Measurements from ENCODE around the gene PCDHGC5.

The PCDHGC5 gene

GRCh38 chr5:141508440-141508797 lies 19.5 kb downstream of the PCDHGC5 start:
- no peak for TF ChIP-seq CTCF (IDR thresholded peaks at IDR 0.05; ENCODE audit: unreplicated experiment in 3 of 3)
- peaks cover 80% of the 10 kb centered on the region for H3K4me1 Mint-ChIP-seq
- H3K4me3 Mint-ChIP-seq, result peak overlapping the region; percentile 74 to 80 (median 79)
- no peaks in the 10 kb centered on the region for H3K9me3 Mint-ChIP-seq
- H3K36me3 Mint-ChIP-seq (ENCODE audit: low read depth), result peaks cover 50% of the 10 kb centered on the region
- H3K27me3 Mint-ChIP-seq (ENCODE audit: low read depth), result no peaks in the 10 kb centered on the region
- H3K27ac Mint-ChIP-seq, result peak overlapping the region; percentile 99 to 100 (median 99)

GRCh38 chr5:141508798-141509611 lies 20.1 kb downstream of the PCDHGC5 start:
- peaks cover 80% of the 10 kb centered on the region for H3K4me1 Mint-ChIP-seq
- no peaks in the 10 kb centered on the region for H3K9me3 Mint-ChIP-seq
- peak overlapping the region; percentile 74 to 80 (median 79) for H3K4me3 Mint-ChIP-seq
- H3K36me3 Mint-ChIP-seq (ENCODE audit: low read depth), result peaks cover 46% of the 10 kb centered on the region
- H3K27me3 Mint-ChIP-seq (ENCODE audit: low read depth), result no peaks in the 10 kb centered on the region
- TF ChIP-seq CTCF (IDR thresholded peaks at IDR 0.05; ENCODE audit: unreplicated experiment in 3 of 3), result no peak
- H3K27ac Mint-ChIP-seq, result peak overlapping the region; percentile 99 to 100 (median 99)

DNA sequence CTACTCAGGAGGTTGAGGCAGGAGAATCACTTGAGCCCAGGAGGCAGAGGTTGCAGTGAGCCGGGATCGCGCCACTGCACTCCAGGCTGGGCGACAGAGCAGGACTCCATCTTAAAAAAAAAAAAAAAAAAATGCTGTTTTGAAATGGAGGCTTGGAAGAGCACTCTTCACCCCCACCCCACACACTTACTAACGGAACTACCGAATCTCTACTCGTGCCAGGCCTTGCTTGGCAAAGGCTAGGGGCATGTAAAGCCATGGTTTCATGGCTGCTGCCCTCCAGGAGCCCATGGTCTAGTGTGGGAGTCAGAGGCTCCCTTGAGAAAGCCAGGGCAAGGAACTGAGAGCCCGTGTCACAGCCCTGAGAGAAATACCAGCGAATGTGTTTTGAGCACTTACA lies 21.3 kb downstream of the PCDHGC5 start:
- Mint-ChIP-seq H3K36me3 (ENCODE audit: low read depth) (peaks cover 34% of the 10 kb centered on the region), H3K4me1 (peaks cover 81% of the 10 kb centered on the region), H3K4me3 (peak overlapping the region; percentile 29 to 79 (median 29)), H3K27me3 (ENCODE audit: low read depth) (peaks cover 3% of the 10 kb centered on the region), H3K9me3 (no peaks in the 10 kb centered on the region), H3K27ac (peak overlapping the region; percentile 99 to 100 (median 99))
- no peak for TF ChIP-seq CTCF (IDR thresholded peaks at IDR 0.05; ENCODE audit: unreplicated experiment in 3 of 3)

DNA sequence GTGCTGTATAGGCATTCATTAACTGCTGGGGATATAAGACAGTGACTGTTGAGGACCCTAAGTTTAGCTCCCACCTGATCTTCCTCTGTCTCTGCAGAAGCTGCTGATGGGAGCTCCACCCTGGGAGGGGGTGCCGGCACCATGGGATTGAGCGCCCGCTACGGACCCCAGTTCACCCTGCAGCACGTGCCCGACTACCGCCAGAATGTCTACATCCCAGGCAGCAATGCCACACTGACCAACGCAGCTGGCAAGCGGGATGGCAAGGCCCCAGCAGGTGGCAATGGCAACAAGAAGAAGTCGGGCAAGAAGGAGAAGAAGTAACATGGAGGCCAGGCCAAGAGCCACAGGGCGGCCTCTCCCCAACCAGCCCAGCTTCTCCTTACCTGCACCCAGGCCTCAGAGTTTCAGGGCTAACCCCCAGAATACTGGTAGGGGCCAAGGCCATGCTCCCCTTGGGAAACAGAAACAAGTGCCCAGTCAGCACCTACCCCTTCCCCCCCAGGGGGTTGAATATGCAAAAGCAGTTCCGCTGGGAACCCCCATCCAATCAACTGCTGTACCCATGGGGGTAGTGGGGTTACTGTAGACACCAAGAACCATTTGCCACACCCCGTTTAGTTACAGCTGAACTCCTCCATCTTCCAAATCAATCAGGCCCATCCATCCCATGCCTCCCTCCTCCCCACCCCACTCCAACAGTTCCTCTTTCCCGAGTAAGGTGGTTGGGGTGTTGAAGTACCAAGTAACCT lies 22.1 kb downstream of the PCDHGC5 start:
- no peak for TF ChIP-seq CTCF (IDR thresholded peaks at IDR 0.05; ENCODE audit: unreplicated experiment in 3 of 3)
- Mint-ChIP-seq H3K4me1 (peaks cover 82% of the 10 kb centered on the region), H3K27ac (peak overlapping the region; percentile 99 to 100 (median 99)), H3K36me3 (ENCODE audit: low read depth) (peaks cover 30% of the 10 kb centered on the region), H3K9me3 (no peaks in the 10 kb centered on the region), H3K4me3 (peak overlapping the region in 1 of 3 experiments; percentile 47), H3K27me3 (ENCODE audit: low read depth) (peaks cover 3% of the 10 kb centered on the region)

- peak overlapping the region in 1 of 3 experiments; percentile 99 for H3K27ac Mint-ChIP-seq
- peak overlapping the region in 2 of 3 experiments; percentile 47 to 55 for H3K4me3 Mint-ChIP-seq
- peaks cover 3% of the 10 kb centered on the region for H3K27me3 Mint-ChIP-seq (ENCODE audit: low read depth)
- peaks cover 35% of the 10 kb centered on the region for H3K36me3 Mint-ChIP-seq (ENCODE audit: low read depth)
- TF ChIP-seq CTCF (IDR thresholded peaks at IDR 0.05; ENCODE audit: unreplicated experiment in 3 of 3), result no peak
- peaks cover 87% of the 10 kb centered on the region for H3K4me1 Mint-ChIP-seq
- H3K9me3 Mint-ChIP-seq, result no peaks in the 10 kb centered on the region
Observed at GRCh38 chr5:141511771-141512325, 23.0 kb downstream of the PCDHGC5 start.
